Right ventricle myocardium superior (tissue), 1 donor: ENCODE measurements around the gene ZSWIM3. TPM values are rescaled to one million over a fixed set of nuclear protein-coding genes. Genes with fewer than 3 reads are reported as not detected.
"Not testable (repeated sequence)": the region's sequence is repeated elsewhere in the genome, so short reads cannot be mapped to it uniquely, and the experiment has no call there.

ENCODE experiments used
- ATAC-seq: fragments of 200-7000 bp; cut with Tn5 transposase; one replicate; pipeline ENCODE4 v1.9.1; 2020; ENCODE audit warnings: mild to moderate bottlenecking; ENCODE audit not compliant: poor library complexity
- DNase-seq: peaks from one replicate; pipeline ENCODE4 v3.0.0-alpha.2; 2020
- intact Hi-C: fragments of 100-400 bp; cut with DNase I; formaldehyde crosslinking; loops from one replicate; pipeline ENCODE4 v1.11.2; 2022
- total RNA-seq: library from RNA; stranded (reverse); fragmentation: NEBNext Ultra II Directional; extraction: Animal tissue kit (Norgen Biotek cat#: 25700); gene quantifications from one replicate; pipeline ENCODE4 v1.2.1, GENCODE V29; 2021
- donor health status: DM: no; HTN: yes; CAD: no; lungs with severe emphysema.

Gene ZSWIM3
- total RNA-seq, 1 donor from 2014 or later: 1.4 TPM

DNA sequence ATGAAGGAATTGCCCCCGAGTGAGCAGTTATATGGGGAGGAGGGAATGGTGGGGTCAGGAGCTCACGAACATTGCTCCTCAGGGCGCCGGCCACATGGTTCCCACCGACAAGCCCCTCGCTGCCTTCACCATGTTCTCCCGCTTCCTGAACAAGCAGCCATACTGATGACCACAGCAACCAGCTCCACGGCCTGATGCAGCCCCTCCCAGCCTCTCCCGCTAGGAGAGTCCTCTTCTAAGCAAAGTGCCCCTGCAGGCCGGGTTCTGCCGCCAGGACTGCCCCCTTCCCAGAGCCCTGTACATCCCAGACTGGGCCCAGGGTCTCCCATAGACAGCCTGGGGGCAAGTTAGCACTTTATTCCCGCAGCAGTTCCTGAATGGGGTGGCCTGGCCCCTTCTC, 40.9 kb downstream of the ZSWIM3 start:
- intact Hi-C loops: no loop called here
- ATAC-seq (no peak), DNase-seq (no peak)

GRCh38 chr20:45899046-45899835, 41.8 kb downstream of the ZSWIM3 start:
- ATAC-seq (no peak), DNase-seq (no peak)
- intact Hi-C loops: no loop called here

DNA sequence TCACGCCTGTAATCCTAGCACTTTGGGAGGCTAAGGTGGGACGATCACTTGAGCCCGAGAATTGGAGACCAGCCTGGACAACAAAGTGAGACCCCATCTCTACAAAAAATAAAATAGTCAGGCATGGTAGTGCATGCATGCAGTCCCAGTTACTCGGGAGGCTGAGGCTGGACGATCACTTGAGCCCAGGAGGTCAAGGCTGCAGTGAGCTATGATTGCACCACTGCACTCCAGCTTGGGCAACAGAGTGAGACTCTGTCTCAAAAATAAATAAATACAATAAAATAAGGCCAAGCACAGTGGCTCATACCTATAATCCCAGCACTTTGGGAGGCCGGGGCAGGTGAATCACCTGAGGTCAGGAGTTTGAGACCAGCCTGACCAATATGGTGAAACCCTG, 43.9 kb downstream of the ZSWIM3 start:
- ATAC-seq: not testable (repeated sequence)

DNA sequence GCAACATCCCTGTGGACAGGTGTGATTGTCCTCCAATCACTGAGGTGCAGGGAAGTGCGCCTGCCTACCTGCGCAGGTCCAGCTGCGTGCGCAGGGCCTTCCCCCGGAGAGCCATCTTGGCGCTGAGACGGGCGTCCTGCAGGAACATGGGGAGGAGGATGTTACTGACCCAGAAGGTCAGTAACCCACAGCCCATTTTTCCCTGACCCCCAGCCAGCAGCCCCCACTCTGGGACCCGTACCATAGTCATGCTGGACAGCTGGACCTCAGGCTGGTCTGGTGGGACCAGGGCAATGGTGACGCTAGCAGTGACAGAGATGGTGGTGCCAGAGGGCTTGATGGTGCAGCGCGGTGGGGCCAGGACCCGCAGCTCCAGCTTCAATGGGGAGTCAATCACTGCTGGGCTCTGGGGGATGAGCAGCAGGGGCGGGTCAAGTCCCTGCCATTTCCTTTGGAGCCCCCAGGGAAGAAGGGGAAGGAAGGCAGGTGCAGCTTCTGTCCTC, 44.8 kb downstream of the ZSWIM3 start:
- DNase-seq: no peak
- no peak for ATAC-seq
- intact Hi-C loops: no loop called here

More for the DNA sequence above, 43.9 kb downstream of the ZSWIM3 start:
- DNase-seq, intact Hi-C loops: not testable (repeated sequence)

DNA sequence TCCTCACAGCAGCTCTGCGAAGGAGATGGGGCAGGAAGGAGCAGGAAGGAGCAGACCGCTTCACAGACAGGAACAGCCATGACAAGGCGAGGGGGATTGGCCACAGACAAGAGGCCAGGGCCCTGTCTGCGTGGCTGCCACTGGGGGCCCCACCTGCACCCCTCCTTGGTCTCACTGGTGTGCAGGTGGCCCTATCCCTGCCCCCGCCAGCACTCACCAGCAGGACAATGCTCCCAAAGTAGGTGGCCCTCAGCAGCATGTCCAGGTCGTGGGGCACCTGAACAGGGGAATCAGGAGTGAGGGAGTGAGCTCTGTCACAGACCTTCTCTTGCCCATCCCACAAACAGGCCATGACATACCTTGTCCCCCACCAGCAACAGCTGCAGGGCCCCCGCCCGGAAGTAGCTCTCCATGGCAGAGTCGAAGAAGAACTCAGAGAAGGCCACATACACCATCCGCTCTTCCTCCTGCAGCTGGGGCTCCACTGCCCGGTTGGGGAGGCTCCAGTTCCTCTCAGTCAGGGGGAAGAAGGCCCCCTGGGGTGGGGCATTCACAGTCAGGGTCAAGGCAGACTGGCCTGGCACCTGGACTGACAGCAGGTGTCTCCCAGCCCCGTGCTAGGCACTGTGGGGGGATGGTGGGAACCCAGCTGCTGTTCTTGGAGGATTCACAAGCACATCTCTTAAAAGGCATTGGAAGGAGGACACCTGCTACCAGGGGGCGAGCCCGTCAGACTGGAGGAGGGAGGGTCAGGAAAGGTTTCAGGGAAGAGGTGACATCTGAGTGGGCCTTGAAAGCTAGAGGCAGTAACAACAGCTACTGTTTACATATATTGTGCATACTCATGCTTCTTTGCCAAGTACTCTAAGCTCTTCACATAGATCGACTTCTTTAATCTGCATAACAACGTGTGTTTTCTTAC, 47.4 kb downstream of the ZSWIM3 start:
- ATAC-seq: no peak
- DNase-seq: no peak
- intact Hi-C loops: no loop called here

DNA sequence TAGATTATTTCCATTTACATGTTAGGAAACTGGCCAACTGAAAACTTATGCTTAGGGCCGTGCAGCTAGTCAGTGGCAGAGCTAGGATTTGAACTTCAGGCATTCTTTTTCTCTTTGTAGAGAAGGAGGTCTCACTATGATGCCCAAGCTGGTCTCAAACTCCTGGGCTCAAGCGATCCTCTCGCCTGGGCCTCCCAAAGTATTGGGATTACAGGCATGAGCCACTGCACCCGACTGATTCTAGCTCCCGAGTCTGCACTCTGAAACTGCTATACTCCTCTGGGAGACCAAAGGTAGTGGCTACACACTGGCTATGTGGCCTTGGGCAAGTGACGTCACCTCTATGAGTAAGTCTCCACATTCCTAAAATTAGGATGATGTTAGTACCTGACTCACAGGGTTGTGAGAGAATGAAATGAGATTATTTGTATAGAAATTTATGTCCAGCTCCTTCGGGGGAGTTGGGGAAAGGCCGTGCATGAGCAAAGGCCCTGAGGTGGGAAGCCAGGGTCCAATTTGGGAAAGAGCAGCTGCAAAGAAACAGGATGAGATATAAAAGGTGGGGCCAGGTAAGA, 48.2 kb downstream of the ZSWIM3 start:
- DNase-seq: no peak
- intact Hi-C loops: no loop called here
- no peak for ATAC-seq

DNA sequence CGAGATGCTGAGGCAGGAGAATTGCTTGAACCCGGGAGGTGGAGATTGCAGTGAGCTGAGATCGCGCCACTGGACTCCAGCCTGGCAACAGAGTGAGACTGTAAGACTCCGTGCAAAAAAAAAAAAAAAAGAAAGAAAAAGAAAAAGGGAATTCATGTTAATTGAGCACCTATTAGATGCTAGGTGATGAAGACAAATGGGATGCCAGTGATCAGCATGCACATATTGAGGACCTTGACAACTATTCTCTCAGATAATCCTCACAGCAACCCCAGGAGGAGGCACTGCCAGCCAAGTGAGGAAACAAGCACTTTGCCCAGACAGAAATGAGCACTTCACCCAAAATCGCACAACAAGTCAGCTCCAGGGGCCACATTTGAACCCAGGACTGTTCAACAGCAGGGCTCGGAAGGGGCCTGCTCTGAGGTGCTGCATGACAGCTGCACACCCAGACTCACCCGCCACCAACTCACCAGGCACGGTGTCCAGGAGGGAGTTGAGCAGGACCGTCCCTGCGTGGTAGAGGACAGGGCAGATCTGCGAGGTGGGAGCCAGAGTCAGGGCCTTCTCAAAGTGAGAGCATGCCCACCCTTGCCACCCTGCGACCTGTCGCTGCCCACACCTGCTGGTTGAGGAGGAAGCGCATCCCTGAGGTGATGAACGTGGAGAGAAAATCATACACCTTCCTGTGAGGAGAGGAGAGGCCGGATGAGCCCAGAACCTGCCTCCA, 50.0 kb downstream of the ZSWIM3 start:
- ATAC-seq: no peak
- intact Hi-C loops: no loop called here
- no peak for DNase-seq

DNA sequence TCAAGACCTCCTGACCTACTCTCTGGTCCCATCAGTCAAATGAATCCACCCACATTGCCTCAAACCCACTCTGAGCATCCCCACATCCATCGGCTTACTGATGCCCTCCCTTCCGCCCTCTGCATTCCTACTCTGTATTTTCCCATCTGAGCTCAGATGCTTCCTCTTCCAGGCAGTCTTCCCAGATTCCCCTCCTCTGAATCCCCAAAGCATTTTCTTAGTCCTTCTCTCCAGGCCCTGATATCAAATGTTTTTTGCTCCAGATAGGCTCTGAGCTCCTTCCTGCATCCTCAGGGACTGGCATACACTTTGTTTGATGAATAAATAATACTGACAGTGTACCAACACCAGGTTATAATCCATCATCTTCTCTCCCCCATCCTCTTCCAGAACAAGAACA, 50.7 kb downstream of the ZSWIM3 start:
- intact Hi-C loops: no loop called here
- DNase-seq (no peak), ATAC-seq (no peak)

DNA sequence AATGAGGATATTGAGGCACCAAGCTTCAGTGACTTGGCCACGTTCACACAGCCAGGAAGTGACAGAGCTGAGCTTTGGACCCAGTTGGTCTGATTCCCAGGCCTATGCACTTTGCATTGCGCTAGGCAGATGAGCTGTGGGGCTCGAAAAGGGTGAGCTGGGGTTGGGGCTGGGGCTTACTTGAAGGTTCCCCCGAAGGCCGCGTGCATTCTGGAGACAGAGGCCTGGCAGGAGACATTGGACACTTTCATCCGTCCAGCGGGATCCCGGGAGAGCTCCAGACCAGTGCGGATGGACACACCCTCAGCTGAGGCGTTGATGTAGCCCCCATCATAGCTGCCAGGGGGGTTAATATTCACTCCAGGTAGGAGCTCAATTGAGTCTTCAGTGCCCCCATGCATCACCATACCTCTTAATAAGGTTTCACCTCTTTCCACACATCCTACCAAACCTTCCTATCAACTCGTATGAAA, 52.0 kb downstream of the ZSWIM3 start:
- ATAC-seq: no peak
- no peak for DNase-seq
- intact Hi-C loops: no loop called here

DNA sequence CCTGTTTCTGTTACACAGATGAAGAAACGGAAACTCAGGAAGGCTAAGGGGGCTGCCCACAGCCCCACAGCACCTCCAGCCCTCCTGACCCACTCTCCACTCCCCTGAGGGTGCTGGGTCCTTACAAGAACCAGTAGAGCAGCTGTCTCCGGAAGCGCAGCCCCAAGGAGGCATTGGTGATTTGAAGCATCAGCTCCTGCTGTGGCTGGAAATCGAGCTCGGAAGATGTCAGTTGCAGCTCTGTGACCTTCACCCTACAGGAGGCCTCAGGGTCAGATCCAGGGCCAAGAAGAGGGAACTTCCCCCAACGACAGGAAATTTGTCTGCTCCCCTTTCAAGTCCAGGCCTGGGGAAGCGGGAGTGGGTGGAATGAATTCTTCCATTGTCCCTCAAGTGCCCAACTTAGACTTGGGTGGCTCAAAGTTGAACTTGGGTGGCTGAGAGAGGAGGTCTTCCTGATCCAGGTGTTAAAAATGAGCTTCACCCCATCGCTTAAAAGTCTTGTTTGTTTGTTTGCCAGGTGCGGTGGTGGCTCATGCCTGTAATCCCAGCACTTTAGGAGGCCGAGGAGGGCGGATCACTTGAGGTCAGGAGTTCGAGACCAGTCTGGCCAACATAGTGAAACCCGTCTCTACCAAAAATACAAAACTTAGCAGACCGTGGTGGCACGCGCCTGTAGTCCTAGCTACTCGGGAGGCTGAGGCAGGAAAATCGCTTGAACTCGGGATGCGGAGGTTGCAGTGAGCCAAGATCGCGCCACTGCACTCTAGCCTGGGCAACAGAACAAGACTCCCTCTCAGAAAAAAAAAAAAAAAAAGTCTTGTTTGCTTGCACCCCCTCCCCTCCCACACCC, 52.6 kb downstream of the ZSWIM3 start:
- intact Hi-C loops: no loop called here
- ATAC-seq: no peak
- no peak for DNase-seq

DNA sequence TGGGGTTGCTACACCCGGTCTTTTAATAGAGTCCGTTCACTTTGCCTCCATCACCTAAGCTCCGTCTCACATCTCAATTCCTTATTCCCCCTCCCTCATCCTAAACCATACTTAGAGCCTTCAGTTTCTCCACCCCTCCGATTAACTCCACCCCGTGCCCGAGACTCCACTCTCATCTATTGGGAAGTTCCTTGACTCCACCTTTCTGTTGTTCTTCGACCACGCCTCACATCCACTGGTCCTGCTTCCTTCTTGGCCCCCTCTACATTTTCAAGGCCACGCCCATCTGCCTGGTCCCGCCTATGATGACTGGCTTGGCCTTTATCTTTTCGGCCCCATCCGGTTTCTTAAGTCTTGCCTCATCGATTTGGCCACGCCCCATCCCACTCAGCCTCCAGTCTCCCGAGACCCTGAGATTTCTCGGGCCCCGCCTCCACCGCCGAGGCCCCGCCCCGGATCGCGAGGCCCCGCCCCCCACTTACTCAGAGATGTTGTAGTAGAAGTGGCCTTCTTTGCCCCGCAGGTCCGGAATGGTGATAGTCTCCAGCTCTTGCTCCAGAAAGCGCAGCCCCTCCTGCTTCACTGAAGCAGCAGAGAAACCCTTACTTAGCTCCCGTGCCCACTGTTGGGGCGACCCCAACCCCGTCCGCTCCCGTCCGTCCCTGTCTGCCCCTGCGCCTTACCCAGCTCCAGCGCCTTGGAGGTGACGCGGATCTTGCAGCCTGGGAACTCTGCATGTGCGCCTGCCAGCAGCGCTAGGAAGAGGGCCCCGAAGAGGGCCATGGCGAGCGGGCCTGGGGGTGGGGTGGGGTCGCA, 53.5 kb downstream of the ZSWIM3 start:
- ATAC-seq (peak; percentile 90), DNase-seq (peak; percentile 97)
- intact Hi-C loops: no loop called here

DNA sequence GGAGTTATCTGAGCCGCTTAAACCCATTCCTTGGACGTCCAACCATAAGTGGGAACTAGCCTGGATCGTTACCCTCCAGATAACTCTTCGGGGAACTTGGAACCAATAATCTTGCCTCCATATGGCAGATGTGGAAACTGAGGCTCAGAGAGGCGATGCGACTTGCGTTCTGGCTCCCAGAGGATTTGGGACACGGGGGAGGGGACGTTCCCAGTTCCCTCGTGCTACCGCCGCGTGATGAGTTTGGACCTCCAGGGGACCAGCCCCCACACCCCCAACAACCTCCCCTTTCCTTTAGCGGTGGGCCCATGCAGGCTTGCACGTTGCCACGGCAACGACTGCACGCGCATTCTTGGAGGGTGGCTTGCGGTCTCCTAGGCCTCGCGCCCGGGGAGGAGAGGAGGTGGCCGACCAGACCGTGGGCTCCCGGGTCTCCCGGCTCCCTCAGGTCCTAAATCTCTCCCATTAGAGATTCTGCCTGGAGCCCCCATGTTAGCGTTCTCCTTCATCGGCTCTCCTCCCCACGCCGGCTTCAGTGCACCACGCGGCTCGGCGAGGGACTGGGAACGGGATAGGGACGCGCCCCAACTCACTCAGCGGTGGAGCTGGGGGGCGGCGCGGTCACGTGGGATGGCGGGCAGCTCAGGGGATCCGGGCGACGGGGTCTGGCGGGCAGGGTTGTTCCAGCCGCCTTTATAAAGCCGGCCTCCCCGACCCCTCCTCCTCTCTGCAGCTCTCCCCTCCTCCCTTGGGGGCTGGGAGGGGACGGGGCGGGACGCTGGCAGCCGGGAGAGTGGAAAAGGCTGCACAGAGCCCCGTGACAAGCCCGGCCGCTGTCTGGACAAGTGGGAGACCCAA, 54.3 kb downstream of the ZSWIM3 start, which contains the start of gene PLTP:
Gene PLTP (minus strand): TSS at position 670 of the 858 bp plus-strand sequence. CDS start 703 bp downstream, outside the sequence.
- peak; percentile 75 for ATAC-seq
- peak; percentile 89 for DNase-seq
- intact Hi-C loops: no loop called here

DNA sequence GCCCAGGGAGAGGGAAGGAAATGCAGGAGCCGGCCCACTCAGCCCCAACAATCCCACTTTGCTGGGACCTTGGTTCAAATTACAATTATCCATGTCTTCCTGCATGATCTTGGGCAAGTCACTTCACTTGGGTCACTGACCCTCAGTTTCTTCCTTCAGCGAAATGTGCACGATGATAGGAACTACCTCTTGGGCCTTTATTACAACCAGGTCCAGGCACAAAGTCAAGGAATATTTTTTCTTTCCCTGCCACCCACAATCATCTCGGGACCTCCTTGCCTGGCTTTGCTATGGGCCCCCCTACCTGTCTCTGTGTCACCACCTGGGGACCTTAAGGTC, 54.9 kb downstream of the ZSWIM3 start:
- intact Hi-C loops: no loop called here
- no peak for DNase-seq
- no peak for ATAC-seq

DNA sequence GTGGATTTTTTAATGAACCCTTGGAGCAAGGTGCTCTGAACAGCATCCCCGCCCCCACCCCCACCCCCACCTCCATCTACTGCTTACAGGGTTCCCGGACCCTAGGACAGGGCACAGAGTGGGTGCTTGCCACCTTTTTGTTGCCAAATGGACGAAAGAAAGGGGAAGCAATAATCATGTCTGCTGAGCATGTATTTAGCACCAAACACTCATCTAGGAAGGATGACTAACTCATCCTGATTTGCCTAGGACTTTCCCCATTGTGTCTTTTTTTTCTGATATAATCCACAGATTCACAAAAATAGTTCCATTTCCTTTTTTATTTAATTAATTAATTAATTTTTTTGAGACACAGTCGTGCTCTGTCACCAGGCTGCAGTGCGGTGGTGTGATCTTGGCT, 55.7 kb downstream of the ZSWIM3 start:
- DNase-seq (no peak), ATAC-seq (no peak)
- intact Hi-C loops: no loop called here

DNA sequence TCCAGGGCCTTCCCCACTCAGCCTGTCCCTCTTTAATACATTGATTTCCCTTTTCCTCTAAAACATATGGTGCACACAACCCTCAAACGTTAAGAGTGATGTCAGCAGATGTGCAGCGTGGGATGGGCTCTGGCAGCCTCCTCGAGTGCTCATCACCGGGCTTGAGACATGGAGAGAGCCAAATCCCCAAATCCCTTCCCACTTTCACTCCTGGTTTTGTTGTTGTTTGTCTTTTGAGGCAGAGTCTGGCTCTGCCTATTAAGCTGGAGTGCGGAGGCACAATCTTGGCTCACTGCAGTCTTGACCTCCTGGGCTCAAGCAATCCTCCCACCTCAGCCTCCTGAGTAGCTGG, 60.4 kb downstream of the ZSWIM3 start:
- intact Hi-C loops: no loop called here
- ATAC-seq (peak; percentile 29), DNase-seq (no peak)

- DNase-seq (no peak), ATAC-seq (peak; percentile 45)
- intact Hi-C loops: no loop called here
Observed at GRCh38 chr20:45918182-45918737, 60.8 kb downstream of the ZSWIM3 start.
